ENCODE data around the gene TFDP1. TPM values are rescaled to one million over a fixed set of nuclear protein-coding genes. Genes with fewer than 3 reads are reported as not detected.
"Not testable (repeated sequence)": the region's sequence is repeated elsewhere in the genome, so short reads cannot be mapped to it uniquely, and the experiment has no call there.

The TFDP1 gene
- total RNA-seq, 1 experiment from 2014 or later = 31.4 TPM

DNA sequence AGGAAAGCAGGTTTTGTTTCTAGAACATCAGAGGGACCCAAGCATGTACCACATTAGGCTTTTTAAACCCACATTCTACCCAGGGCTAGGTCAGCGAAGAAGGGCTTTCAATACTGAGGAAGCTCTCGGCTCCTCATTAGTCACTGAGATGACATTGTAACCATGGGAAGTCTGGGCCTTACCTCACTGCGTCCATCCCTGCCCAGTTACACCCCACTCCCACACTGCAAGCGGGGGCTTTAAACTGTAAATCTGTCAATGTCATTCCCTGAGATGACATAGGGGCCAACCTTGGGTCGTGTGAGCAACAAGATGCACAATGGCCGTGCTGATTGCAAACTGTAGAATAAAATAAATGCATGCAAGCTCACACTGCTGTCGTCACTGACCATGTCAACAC lies 21.7 kb upstream of the TFDP1 start:
- TF ChIP-seq, protein P1, sequence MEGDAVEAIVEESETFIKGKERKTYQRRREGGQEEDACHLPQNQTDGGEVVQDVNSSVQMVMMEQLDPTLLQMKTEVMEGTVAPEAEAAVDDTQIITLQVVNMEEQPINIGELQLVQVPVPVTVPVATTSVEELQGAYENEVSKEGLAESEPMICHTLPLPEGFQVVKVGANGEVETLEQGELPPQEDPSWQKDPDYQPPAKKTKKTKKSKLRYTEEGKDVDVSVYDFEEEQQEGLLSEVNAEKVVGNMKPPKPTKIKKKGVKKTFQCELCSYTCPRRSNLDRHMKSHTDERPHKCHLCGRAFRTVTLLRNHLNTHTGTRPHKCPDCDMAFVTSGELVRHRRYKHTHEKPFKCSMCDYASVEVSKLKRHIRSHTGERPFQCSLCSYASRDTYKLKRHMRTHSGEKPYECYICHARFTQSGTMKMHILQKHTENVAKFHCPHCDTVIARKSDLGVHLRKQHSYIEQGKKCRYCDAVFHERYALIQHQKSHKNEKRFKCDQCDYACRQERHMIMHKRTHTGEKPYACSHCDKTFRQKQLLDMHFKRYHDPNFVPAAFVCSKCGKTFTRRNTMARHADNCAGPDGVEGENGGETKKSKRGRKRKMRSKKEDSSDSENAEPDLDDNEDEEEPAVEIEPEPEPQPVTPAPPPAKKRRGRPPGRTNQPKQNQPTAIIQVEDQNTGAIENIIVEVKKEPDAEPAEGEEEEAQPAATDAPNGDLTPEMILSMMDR (IDR thresholded peaks at IDR 0.05; ENCODE audit: unreplicated experiment) = no peak
- H3K4me1 Mint-ChIP-seq (ENCODE audit: low read depth, unreplicated experiment) = no peaks in the 10 kb centered on the region
- H3K27ac Mint-ChIP-seq (ENCODE audit: unreplicated experiment) = no peak overlapping the region
- no peak for DNase-seq
- no peaks in the 10 kb centered on the region for H3K36me3 Mint-ChIP-seq (ENCODE audit: insufficient read depth, unreplicated experiment)
- no peaks in the 10 kb centered on the region for H3K9me3 Mint-ChIP-seq (ENCODE audit: low read depth, unreplicated experiment)
- CTCF ChIA-PET = no interaction called here
- intact Hi-C loops (cut with micrococcal nuclease; ENCODE audit: unreplicated experiment) = no loop called here
- H3K27me3 Mint-ChIP-seq (ENCODE audit: unreplicated experiment) = peaks cover 15% of the 10 kb centered on the region
- no TSS peak for BruUV-seq (replicated peaks)
- no peak overlapping the region for H3K4me3 Mint-ChIP-seq (ENCODE audit: low read depth, unreplicated experiment)

DNA sequence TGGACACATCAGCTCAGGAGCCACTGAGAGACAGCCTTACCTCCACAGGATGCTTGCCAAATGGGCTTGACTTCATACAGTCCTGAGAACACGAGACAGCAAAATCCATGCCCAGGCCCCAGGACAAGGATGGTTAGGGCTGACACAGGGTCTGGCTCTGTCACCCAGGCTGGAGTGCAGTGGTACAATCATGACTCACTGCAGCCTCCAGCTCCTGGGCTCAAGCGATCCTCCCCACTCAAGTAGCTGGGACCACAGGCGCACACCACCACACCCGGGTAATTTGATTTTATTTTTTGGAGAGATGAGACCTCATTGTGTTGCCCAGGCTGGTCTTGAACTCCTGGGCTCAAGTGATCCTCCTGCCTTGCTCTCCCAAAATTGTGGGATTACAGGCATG lies 21.0 kb upstream of the TFDP1 start:
- DNase-seq; H3K4me3 Mint-ChIP-seq (ENCODE audit: low read depth, unreplicated experiment); intact Hi-C loops (cut with micrococcal nuclease; ENCODE audit: unreplicated experiment); BruUV-seq (replicated peaks); H3K36me3 Mint-ChIP-seq (ENCODE audit: insufficient read depth, unreplicated experiment); H3K9me3 Mint-ChIP-seq (ENCODE audit: low read depth, unreplicated experiment); H3K27ac Mint-ChIP-seq (ENCODE audit: unreplicated experiment); CTCF ChIA-PET; H3K4me1 Mint-ChIP-seq (ENCODE audit: low read depth, unreplicated experiment): not testable (repeated sequence)
- H3K27me3 Mint-ChIP-seq (ENCODE audit: unreplicated experiment) = peaks cover 15% of the 10 kb centered on the region

DNA sequence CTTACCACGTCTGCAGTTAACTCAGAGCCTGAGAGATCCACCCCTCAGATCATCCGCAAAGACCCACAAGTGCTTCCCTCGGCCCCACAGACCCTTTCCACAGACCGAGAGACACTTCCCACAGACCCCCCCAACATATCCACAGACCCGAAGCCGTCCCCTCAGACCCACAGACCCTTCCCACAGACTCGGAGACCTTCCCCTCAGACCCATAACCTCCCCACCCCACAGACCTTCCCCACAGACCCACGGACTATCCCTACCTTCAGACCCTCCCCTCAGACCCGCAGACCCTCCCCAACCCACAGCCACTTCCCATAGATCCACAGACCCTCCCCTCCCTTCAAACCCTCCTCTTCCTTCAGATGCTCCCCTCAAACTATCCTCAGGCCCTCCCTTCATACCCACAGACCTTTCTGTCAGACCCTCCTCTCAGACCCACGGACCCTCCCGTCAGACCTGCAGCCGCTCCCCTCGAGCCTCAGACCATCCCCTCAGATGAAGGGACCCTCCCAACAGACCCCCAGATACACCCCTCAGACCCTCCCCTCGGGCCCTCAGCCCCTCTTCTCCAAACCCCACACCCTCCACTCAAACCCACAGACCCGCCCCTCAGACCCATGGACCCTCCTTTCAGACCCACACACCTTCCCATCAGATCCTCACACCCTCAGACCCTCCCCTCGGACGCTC lies 20.1 kb upstream of the TFDP1 start:
- DNase-seq = no peak
- CTCF ChIA-PET = no interaction called here
- H3K4me1 Mint-ChIP-seq (ENCODE audit: low read depth, unreplicated experiment) = no peaks in the 10 kb centered on the region
- no peak overlapping the region for H3K27ac Mint-ChIP-seq (ENCODE audit: unreplicated experiment)
- TF ChIP-seq, protein P1 (IDR thresholded peaks at IDR 0.05; ENCODE audit: unreplicated experiment) = no peak
- intact Hi-C loops (cut with micrococcal nuclease; ENCODE audit: unreplicated experiment) = no loop called here
- peaks cover 15% of the 10 kb centered on the region for H3K27me3 Mint-ChIP-seq (ENCODE audit: unreplicated experiment)
- H3K9me3 Mint-ChIP-seq (ENCODE audit: low read depth, unreplicated experiment) = no peaks in the 10 kb centered on the region
- BruUV-seq (replicated peaks) = no TSS peak
- no peak overlapping the region for H3K4me3 Mint-ChIP-seq (ENCODE audit: low read depth, unreplicated experiment)
- no peaks in the 10 kb centered on the region for H3K36me3 Mint-ChIP-seq (ENCODE audit: insufficient read depth, unreplicated experiment)

DNA sequence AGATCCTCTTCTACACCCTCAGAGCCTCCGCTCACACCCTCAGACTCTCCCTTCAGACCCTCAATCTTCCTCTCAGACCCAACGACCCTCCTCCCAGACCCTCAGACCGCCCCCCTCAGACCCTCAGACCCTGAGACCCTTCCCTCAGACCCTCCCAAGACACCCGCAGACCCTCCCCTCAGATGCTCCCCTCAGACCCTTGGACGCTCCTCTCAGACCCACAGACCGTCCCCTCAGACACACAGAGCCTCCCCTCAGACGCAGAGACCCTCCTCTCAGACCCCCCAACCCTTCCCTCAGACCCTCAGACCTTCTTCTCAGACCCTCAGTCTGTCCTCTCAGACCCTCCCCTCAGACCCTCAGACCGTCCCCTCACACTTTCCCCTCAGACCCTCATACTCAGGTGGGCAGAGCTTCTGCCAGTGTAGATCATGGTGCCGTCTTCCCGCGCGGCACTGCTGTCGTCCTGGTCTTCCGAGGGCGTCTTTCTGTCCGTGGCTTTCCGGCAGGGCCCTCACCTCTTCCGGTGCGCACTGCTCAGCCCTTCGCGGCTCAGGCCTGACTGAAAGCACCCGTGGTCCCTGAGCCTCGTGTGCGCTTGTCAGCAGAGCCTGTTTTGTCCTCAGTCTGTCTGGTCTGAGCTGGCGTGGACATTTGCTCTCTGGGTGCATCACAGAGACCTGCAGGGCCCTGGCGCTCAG lies 18.9 kb upstream of the TFDP1 start:
- intact Hi-C loops (cut with micrococcal nuclease; ENCODE audit: unreplicated experiment) = no loop called here
- Mint-ChIP-seq H3K9me3 (ENCODE audit: low read depth, unreplicated experiment) (no peaks in the 10 kb centered on the region), H3K36me3 (ENCODE audit: insufficient read depth, unreplicated experiment) (no peaks in the 10 kb centered on the region), H3K4me3 (ENCODE audit: low read depth, unreplicated experiment) (no peak overlapping the region), H3K27ac (ENCODE audit: unreplicated experiment) (no peak overlapping the region), H3K27me3 (ENCODE audit: unreplicated experiment) (peaks cover 15% of the 10 kb centered on the region), H3K4me1 (ENCODE audit: low read depth, unreplicated experiment) (no peaks in the 10 kb centered on the region)
- CTCF ChIA-PET = no interaction called here
- TF ChIP-seq, protein P1 (IDR thresholded peaks at IDR 0.05; ENCODE audit: unreplicated experiment) = no peak
- no TSS peak for BruUV-seq (replicated peaks)
- no peak for DNase-seq

DNA sequence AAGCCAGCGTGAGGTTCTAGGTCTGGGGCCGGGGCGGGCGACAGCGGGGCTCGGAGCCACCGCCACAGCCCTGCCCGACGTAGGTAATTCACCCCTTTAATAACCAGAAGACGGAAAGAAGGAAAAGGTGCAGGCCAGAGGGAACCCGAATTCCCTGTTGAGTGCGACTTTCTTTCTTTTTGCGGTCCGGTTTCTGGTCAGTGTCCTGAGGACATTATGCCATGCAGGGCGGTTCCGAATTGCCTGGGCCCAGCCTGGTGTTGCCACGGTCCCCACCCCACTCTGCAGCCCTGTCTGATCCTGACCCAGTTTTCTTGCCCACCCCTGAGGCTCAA lies 18.4 kb upstream of the TFDP1 start:
- CTCF ChIA-PET = no interaction called here
- DNase-seq = no peak
- H3K27ac Mint-ChIP-seq (ENCODE audit: unreplicated experiment) = no peak overlapping the region
- TF ChIP-seq, protein P1 (IDR thresholded peaks at IDR 0.05; ENCODE audit: unreplicated experiment) = no peak
- intact Hi-C loops (cut with micrococcal nuclease; ENCODE audit: unreplicated experiment) = no loop called here
- H3K27me3 Mint-ChIP-seq (ENCODE audit: unreplicated experiment) = peaks cover 15% of the 10 kb centered on the region
- H3K4me1 Mint-ChIP-seq (ENCODE audit: low read depth, unreplicated experiment) = no peaks in the 10 kb centered on the region
- H3K4me3 Mint-ChIP-seq (ENCODE audit: low read depth, unreplicated experiment) = no peak overlapping the region
- no peaks in the 10 kb centered on the region for H3K9me3 Mint-ChIP-seq (ENCODE audit: low read depth, unreplicated experiment)
- BruUV-seq (replicated peaks) = no TSS peak
- no peaks in the 10 kb centered on the region for H3K36me3 Mint-ChIP-seq (ENCODE audit: insufficient read depth, unreplicated experiment)

All from Calu3 (cell line).